HG02588 (cell line): ENCODE data around the gene PLEKHA6.
"Not testable (repeated sequence)": the region's sequence is repeated elsewhere in the genome, so short reads cannot be mapped to it uniquely, and the experiment has no call there.

ENCODE experiments used
- ATAC-seq: cut with Tn5 transposase; IDR thresholded peaks from one replicate; pipeline ENCODE4 v1.9.1; 2021; ENCODE audit warnings: mild to moderate bottlenecking, moderate library complexity; ENCODE audit not compliant: unreplicated experiment

Gene PLEKHA6

GRCh38 chr1:204318324-204318723 lies 41.4 kb downstream of the PLEKHA6 start:
- ATAC-seq: no peak

- ATAC-seq: no peak
Measured at GRCh38 chr1:204317170-204317569, 42.6 kb downstream of the PLEKHA6 start.

DNA sequence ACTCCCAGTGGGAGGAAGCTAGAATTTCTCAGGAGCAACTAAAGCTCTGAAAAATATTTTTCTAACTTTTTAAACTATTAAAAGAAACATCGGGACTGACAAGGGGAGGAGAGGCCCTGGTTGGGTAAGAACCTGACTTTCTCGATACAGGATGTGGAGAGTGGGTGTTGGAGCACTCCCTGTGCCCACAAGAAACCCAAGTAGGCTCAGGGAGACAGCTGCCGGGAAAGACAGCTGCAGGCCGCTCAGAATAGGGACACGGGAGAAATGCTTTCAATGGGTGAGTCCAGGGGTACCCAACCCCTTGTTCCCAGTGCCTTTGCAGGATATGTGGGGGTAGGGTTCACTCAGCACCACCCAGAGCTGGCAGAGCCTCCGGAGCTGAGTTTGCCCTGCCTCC lies 43.6 kb downstream of the PLEKHA6 start:
- no peak for ATAC-seq

- ATAC-seq: no peak
Measured at GRCh38 chr1:204314893-204315658, 44.7 kb downstream of the PLEKHA6 start.

GRCh38 chr1:204314171-204314892 lies 45.4 kb downstream of the PLEKHA6 start:
- no peak for ATAC-seq

GRCh38 chr1:204313675-204314074 lies 46.1 kb downstream of the PLEKHA6 start:
- ATAC-seq: no peak

DNA sequence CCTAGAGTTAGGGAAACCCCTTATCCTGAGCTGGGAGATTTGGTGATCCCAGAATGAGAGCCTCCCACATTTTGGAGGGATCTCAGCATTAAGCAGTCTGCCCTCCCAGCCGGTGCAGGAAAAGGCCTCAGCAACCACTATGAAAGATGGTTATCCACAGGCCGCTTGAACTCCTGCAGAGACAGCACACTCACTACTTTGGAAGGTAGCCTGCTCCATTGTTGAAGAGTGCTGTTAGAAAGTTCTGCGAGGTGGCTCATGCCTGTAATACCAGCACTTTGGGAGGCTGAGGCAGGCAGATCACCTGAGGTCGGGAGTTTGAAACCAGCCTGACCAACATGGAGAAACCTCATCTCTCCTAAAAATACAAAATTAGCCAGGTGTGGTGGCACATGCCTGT lies 48.8 kb downstream of the PLEKHA6 start:
- ATAC-seq: not testable (repeated sequence)

DNA sequence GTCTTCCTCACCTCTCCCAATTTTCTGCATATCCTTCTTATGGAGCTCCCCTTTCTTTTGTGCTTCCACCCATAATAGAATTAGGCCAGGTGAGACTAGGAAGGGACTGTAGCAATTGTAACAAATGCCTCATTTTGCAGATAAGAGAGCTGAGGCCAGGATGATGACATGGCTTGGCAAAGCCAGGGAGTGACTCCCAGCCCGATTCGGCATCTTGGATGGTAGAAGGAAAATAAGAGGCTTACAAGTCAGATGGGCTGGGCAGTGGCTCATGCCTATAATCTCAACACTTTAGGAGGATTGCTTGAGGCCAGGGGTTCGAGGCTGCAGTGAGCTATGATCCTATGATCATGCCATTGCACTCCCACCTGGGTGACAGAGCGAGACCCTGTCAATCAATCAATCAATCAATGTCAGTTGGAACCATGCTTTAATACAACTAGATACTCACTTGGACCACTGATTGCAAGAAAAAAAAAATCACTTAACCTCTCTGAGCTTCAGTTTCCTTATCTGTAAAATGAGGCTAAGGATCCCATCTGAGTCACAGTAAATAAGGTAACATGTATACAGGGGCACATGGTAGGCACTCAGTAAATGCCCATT lies 51.6 kb downstream of the PLEKHA6 start:
- no peak for ATAC-seq

- ATAC-seq: no peak
Measured at GRCh38 chr1:204307334-204307883, 52.3 kb downstream of the PLEKHA6 start.

DNA sequence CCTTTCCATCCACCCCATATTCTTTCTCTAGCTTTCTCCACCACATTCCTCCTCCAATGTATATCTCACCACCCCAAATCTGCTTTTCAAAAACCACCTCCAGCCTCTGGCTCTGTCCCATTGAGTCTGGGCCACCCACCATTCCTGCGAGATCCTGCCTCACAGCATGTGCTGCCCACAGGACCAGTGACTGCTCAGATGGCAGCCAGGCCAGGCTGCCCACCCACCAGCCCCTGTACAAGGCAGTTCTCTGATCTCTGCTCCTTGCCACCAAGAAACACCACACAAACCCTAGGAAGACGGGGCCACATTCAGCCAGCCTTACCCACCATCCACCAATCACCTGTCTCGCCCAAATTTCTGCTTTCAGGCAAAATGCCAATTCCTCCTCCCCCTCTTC lies 53.7 kb downstream of the PLEKHA6 start:
- no peak for ATAC-seq

DNA sequence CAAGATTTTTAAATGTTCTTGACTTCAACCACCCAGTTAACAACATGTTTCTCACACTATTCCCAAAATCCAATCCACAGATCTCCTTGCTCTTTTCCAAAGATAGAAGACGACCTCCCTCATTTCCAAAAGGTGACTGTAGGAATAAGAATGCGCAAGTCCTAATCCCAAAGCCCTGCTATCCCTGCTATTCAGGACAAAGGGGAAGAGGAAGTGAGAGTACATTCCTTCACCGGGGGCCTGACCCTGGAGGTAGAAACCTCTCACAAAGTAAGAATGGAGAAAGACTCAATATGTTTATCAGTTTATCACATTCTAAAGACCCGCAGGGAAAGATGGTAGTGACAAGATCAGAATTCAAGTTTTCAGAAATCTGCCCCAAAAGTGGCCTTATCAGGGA lies 55.7 kb downstream of the PLEKHA6 start:
- no peak for ATAC-seq

GRCh38 chr1:204302769-204303168 lies 57.0 kb downstream of the PLEKHA6 start:
- no peak for ATAC-seq

GRCh38 chr1:204301171-204301957 lies 58.4 kb downstream of the PLEKHA6 start:
- ATAC-seq: no peak

GRCh38 chr1:204299814-204300365 lies 59.8 kb downstream of the PLEKHA6 start:
- ATAC-seq: no peak

DNA sequence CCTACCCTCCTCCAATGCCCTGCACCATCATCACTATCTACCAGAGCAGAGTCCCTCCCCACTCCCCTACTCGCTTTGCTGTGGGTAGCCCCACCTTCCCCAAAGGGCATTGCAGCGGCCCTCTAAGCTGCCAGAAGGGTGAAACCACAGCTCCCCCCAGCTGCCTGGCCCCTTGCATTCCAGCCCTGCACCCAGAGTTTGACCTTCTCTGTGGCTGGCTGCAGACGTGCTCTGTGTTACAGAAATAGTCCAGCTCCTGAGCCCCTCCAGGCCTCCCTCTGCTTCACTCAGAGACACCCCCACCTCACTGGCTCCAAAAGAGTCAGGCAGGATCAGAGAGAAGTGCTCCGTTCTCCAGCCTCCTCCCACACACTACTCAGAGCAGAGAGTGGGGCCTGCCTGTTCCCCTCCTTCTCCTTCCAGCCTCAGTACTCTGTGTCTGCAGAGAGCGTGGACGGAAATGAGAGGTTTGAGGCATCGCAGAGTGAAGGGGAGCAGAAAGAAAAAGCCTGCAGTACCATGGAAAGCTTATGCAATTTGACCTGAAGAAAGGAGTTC lies 63.2 kb downstream of the PLEKHA6 start:
- no peak for ATAC-seq

GRCh38 chr1:204295671-204296070 lies 64.1 kb downstream of the PLEKHA6 start:
- ATAC-seq: no peak

DNA sequence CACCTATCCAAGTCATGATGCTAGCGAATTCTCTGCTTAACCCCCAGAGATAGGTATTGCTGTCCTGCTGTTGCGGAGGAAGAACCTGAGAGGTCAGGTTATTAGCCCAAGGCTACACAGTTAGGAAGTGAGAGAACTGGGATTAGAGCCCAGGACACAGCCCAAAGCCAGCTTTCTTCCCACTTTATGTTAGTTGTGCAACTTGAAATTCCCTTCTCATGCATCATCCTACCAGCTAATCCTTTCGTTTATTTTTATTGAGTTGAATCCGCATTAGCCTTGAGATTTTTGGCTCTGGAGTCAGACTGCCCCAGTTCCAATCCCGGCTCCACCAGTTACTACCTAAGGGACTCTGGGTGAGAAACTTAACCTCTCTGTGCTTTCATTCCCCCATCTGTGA lies 65.4 kb downstream of the PLEKHA6 start:
- no peak for ATAC-seq

DNA sequence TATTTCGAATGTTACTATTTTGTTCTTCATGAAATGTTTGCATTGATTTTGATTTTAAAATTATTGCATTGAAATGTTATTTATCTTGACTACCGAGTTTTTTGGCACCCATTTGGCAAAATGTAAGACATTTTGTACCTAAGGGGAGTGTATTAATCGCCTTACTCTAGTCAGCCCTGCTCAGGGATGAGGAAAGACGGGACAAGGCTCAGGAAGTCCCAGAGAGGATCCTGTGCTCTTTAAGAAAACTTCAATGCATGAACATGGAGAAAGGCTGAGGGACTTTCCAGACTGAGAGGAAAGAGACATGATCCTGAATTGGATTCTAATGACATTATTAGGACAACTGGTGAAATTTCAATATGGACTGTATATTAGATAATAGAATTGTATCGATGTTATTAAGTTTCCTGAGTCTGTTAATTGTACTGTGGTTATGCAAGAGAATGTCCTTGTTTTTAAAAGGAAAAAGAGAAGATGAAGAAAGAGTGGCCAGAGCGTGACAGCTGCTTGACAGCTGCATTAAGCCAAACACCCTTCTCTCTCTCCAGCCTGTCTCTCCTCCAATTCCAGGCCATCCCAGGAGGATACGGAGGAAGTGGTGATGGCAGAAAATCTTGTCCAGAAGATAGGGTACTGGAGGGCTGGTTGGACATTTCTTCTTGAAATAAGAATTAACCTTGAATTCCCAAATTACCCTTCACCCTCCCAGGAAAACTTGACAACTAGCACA lies 66.0 kb downstream of the PLEKHA6 start:
- ATAC-seq: no peak

DNA sequence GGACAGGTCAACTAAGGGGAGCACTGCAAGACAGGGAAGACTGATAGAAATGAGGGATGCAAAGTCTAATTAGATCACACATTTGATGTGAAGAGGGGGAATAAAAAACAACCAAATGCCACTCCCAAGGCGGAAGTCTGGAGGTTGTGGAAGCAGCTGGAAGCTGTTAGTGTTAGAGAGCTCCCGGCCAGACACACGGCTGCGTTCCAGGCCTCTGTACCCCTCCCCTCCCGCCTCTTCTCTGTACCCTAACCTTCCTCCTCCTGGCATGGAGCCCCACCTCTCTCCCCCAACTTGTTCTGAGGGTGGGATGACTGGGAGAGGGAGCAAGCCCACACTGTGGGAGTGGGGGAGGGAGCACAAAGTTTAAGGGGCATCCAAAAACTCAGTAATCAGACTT lies 67.0 kb downstream of the PLEKHA6 start:
- ATAC-seq: no peak

GRCh38 chr1:204289280-204289679 lies 70.4 kb downstream of the PLEKHA6 start:
- ATAC-seq: no peak
